DMS114 treated with DMSO at 0.1 percent for 48 hours (cell line): ENCODE data around the gene ADGRG1.
A peak's percentile ranks its signal among the peaks of the same experiment; 100 is the strongest.

Source experiments
- DNase-seq: peaks from one replicate; lab custom pipeline; 2025; ENCODE audit not compliant: unreplicated experiment; lab: John Stamatoyannopoulos, UW

ADGRG1 gene

GRCh38 chr16:57648581-57649442 is 20.4 kb downstream of the ADGRG1 start:
- peak; percentile 69 for DNase-seq

- DNase-seq = no peak
Observed at GRCh38 chr16:57649443-57649751, 21.0 kb downstream of the ADGRG1 start.

GRCh38 chr16:57649846-57650245 is 21.4 kb downstream of the ADGRG1 start:
- no peak for DNase-seq

- no peak for DNase-seq
Observed at GRCh38 chr16:57651344-57652333, 23.2 kb downstream of the ADGRG1 start.

GRCh38 chr16:57652695-57653471 is 24.5 kb downstream of the ADGRG1 start:
- no peak for DNase-seq

- no peak for DNase-seq
Observed at GRCh38 chr16:57653936-57654335, 25.5 kb downstream of the ADGRG1 start.

GRCh38 chr16:57656342-57656955 is 28.0 kb downstream of the ADGRG1 start:
- DNase-seq = no peak

- no peak for DNase-seq
Observed at GRCh38 chr16:57657228-57657627, 28.8 kb downstream of the ADGRG1 start.

- DNase-seq = no peak
Observed at GRCh38 chr16:57658130-57658877, 29.9 kb downstream of the ADGRG1 start.

GRCh38 chr16:57658878-57659674 is 30.6 kb downstream of the ADGRG1 start:
- DNase-seq = no peak

- DNase-seq = no peak
Observed at GRCh38 chr16:57660715-57661463, 32.5 kb downstream of the ADGRG1 start.

- no peak for DNase-seq
Observed at GRCh38 chr16:57661510-57661909, 33.1 kb downstream of the ADGRG1 start.

- DNase-seq = no peak
Observed at GRCh38 chr16:57661936-57662906, 33.8 kb downstream of the ADGRG1 start.

GRCh38 chr16:57663436-57663835 is 35.0 kb downstream of the ADGRG1 start:
- DNase-seq = no peak

- DNase-seq = peak; percentile 24
Observed at GRCh38 chr16:57663917-57664661, 35.7 kb downstream of the ADGRG1 start.

GRCh38 chr16:57664662-57665025 is 36.2 kb downstream of the ADGRG1 start:
- DNase-seq = no peak

GRCh38 chr16:57665541-57665940 is 37.1 kb downstream of the ADGRG1 start:
- no peak for DNase-seq
